ENCODE measurements around the gene MIA.

- TF ChIP-seq CTCF (conservative IDR thresholded peaks at IDR 0.05; ENCODE audit: low read depth, low read length) = no peak
- TF ChIP-seq EZH2 (IDR thresholded peaks at IDR 0.05; ENCODE audit: borderline replicate concordance, low read depth, low read length, poor library complexity, severe bottlenecking) = no peak
Measured at GRCh38 chr19:40810160-40810559, 34.8 kb downstream of the MIA start.
